Measurements from ENCODE around the gene PNLIPRP1. TPM values are rescaled to one million over a fixed set of nuclear protein-coding genes. Genes with fewer than 3 reads are reported as not detected.

Gene PNLIPRP1
- total RNA-seq, 1 experiment from 2014 or later: not detected

GRCh38 chr10:116656044-116656443, 65.3 kb downstream of the PNLIPRP1 start:
- Histone ChIP-seq H4K20me1 (ENCODE audit: low read length) (no peaks in the 10 kb centered on the region), H3K27me3 (ENCODE audit: low read length) (0 out of 2 replicates have a peak, but pooled peaks cover 15% of the 10 kb centered on the region), H3K4me2 (ENCODE audit: low read length) (no peak overlapping the region), H3K36me3 (ENCODE audit: low read depth, low read length) (no peaks in the 10 kb centered on the region), H3F3A (ENCODE audit: low read length, unreplicated experiment) (no peaks in the 10 kb centered on the region), H3K4me1 (ENCODE audit: insufficient read depth, low read length) (no peaks in the 10 kb centered on the region), H3K9ac (ENCODE audit: low read length) (no peak overlapping the region), H3K79me2 (ENCODE audit: low read length) (no peaks in the 10 kb centered on the region), H2AFZ (ENCODE audit: low read length) (no peak overlapping the region), H3K9me2 (replicated peaks; ENCODE audit: low read length) (no peaks in the 10 kb centered on the region), H3K27ac (ENCODE audit: low read length) (no peak overlapping the region), H3K9me3 (ENCODE audit: low read length) (no peaks in the 10 kb centered on the region), H3K4me3 (ENCODE audit: low read length) (no peak overlapping the region)
- ChIA-PET POLR2A (ENCODE audit: unreplicated experiment) (no interaction called here), CTCF (no interaction called here)
- no peak for TF ChIP-seq CTCF (conservative IDR thresholded peaks at IDR 0.05; ENCODE audit: low read depth, low read length)
- intact Hi-C loops (cut with micrococcal nuclease): no loop called here
- no TSS peak for BruUV-seq (replicated peaks)
- DNase-seq (no peak), ATAC-seq (no peak)

- ChIA-PET POLR2A (ENCODE audit: unreplicated experiment) (no interaction called here), CTCF (no interaction called here)
- H3K27me3 ChIP-seq (ENCODE audit: low read length): 0 out of 2 replicates have a peak, but pooled peaks cover 8% of the 10 kb centered on the region
- no peak overlapping the region for H3K4me2 ChIP-seq (ENCODE audit: low read length)
- TF ChIP-seq EZH2 (IDR thresholded peaks at IDR 0.05; ENCODE audit: low read length, unreplicated experiment): no peak
- no peak for TF ChIP-seq CTCF (conservative IDR thresholded peaks at IDR 0.05; ENCODE audit: low read depth, low read length)
- TF ChIP-seq EZH2phosphoT487 (IDR thresholded peaks at IDR 0.05; ENCODE audit: borderline replicate concordance, low read length): no peak
- no peak overlapping the region for H2AFZ ChIP-seq (ENCODE audit: low read length)
- no peaks in the 10 kb centered on the region for H3K36me3 ChIP-seq (ENCODE audit: low read depth, low read length)
- H3K4me1 ChIP-seq (ENCODE audit: insufficient read depth, low read length): no peaks in the 10 kb centered on the region
- no peaks in the 10 kb centered on the region for H3K9me2 ChIP-seq (replicated peaks; ENCODE audit: low read length)
- no peaks in the 10 kb centered on the region for H3F3A ChIP-seq (ENCODE audit: low read length, unreplicated experiment)
- H4K20me1 ChIP-seq (ENCODE audit: low read length): no peaks in the 10 kb centered on the region
- ATAC-seq (no peak), DNase-seq (no peak)
- intact Hi-C loops (cut with micrococcal nuclease): no loop called here
- no peak overlapping the region for H3K9ac ChIP-seq (ENCODE audit: low read length)
- BruUV-seq (replicated peaks): no TSS peak
- H3K79me2 ChIP-seq (ENCODE audit: low read length): no peaks in the 10 kb centered on the region
- H3K9me3 ChIP-seq (ENCODE audit: low read length): no peaks in the 10 kb centered on the region
- H3K4me3 ChIP-seq (ENCODE audit: low read length): no peak overlapping the region
- H3K27ac ChIP-seq (ENCODE audit: low read length): no peak overlapping the region
These were observed 67.2 kb downstream of the PNLIPRP1 start for GRCh38 chr10:116657863-116658551.

Other genes with a start within 250 kb of the PNLIPRP1 start
- gene PNLIPRP3, start 163.1 kb upstream of the PNLIPRP1 start, total RNA-seq (2014; rRNA removed): not detected in 2 replicates
- not detected in 2 replicates for gene PNLIP, start 45.0 kb upstream of the PNLIPRP1 start, total RNA-seq (2014; rRNA removed)
- not detected in 2 replicates for gene PNLIPRP2, start 30.0 kb downstream of the PNLIPRP1 start, total RNA-seq (2014; rRNA removed)
- gene HSPA12A, start 151.6 kb downstream of the PNLIPRP1 start, total RNA-seq (2014; rRNA removed): 1.8 and 3.1 TPM in 2 replicates